HL-60 (cell line): ENCODE measurements around the gene CXCL9.
"Not testable (repeated sequence)": the region's sequence is repeated elsewhere in the genome, so short reads cannot be mapped to it uniquely, and the experiment has no call there.

Source experiments
- DNase-seq, 2 experiments: peaks; one replicate each; pipeline ENCODE4 v3.0.0-alpha.2; 2010 to 2020; ENCODE audit warnings: low read depth in 1 of 2, low spot score in 1 of 2
- H3K27ac ChIP-seq: fragments of 250-450 bp; sonication (Bioruptor Pico); replicated peaks from 2 replicates; pipeline ENCODE4 v1.5.1; 2020; ENCODE audit warnings: mild to moderate bottlenecking, moderate library complexity
- H3K27me3 ChIP-seq: fragments of 250-450 bp; sonication (Bioruptor Pico); 2 replicates; pipeline ENCODE4 v1.5.1; 2021; ENCODE audit warnings: mild to moderate bottlenecking, moderate library complexity; ENCODE audit not compliant: insufficient read depth, poor library complexity, severe bottlenecking
- H3K4me3 ChIP-seq: replicated peaks from 2 replicates; pipeline ENCODE4 v1.5.1; 2011; ENCODE audit warnings: mild to moderate bottlenecking, control low read depth, low read length; ENCODE audit not compliant: insufficient read depth
- GABPA ChIP-seq: IDR thresholded peaks from 2 replicates; pipeline ENCODE4 v1.6.1; 2012; ENCODE audit warnings: low read depth
- POLR2AphosphoS5 ChIP-seq: IDR thresholded peaks from 2 replicates; pipeline ENCODE4 v1.6.1; 2012; ENCODE audit warnings: low read depth
- SPI1 ChIP-seq: IDR thresholded peaks from 2 replicates; pipeline ENCODE4 v1.6.1; 2012; ENCODE audit warnings: low read depth, mild to moderate bottlenecking, borderline replicate concordance
- TF ChIP-seq, protein P1 (sequence below): IDR thresholded peaks from one replicate; pipeline ENCODE4 v1.5.1; 2011; ENCODE audit warnings: low read length, control low read depth, inconsistent platforms; ENCODE audit not compliant: insufficient read depth
- TF ChIP-seq, protein P2 (sequence below): IDR thresholded peaks from 2 replicates; pipeline ENCODE4 v1.6.1; 2012; ENCODE audit warnings: low read depth; ENCODE audit not compliant: insufficient replicate concordance

CXCL9 gene

DNA sequence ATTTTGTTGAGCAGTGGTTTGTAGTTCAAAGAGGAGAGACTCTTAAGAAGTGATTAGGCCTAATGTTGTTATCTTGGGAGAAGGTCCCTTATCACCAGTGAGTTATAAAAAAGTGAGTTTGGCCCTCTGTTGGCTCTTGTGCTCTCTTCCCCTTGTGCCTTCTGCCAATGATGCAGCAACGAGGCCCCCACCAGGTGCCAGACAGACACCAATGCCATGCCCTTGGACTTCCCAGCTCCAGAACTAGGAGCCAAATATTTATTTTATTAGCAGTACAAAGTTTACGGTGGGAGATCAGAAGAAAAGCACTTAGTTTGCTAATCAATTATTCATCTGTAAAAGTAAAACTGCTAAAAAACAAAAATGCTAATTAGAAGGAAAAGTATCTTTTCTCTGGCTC lies 43.8 kb downstream of the CXCL9 start:
- DNase-seq, result no peak
- H3K27ac ChIP-seq, result no peak overlapping the region
- no peaks in the 10 kb centered on the region for H3K27me3 ChIP-seq
- no peak overlapping the region for H3K4me3 ChIP-seq
- TF ChIP-seq SPI1 (no peak), GABPA (no peak), POLR2AphosphoS5 (no peak)
- TF ChIP-seq, protein P1, sequence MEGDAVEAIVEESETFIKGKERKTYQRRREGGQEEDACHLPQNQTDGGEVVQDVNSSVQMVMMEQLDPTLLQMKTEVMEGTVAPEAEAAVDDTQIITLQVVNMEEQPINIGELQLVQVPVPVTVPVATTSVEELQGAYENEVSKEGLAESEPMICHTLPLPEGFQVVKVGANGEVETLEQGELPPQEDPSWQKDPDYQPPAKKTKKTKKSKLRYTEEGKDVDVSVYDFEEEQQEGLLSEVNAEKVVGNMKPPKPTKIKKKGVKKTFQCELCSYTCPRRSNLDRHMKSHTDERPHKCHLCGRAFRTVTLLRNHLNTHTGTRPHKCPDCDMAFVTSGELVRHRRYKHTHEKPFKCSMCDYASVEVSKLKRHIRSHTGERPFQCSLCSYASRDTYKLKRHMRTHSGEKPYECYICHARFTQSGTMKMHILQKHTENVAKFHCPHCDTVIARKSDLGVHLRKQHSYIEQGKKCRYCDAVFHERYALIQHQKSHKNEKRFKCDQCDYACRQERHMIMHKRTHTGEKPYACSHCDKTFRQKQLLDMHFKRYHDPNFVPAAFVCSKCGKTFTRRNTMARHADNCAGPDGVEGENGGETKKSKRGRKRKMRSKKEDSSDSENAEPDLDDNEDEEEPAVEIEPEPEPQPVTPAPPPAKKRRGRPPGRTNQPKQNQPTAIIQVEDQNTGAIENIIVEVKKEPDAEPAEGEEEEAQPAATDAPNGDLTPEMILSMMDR, result no peak
- TF ChIP-seq, protein P2, sequence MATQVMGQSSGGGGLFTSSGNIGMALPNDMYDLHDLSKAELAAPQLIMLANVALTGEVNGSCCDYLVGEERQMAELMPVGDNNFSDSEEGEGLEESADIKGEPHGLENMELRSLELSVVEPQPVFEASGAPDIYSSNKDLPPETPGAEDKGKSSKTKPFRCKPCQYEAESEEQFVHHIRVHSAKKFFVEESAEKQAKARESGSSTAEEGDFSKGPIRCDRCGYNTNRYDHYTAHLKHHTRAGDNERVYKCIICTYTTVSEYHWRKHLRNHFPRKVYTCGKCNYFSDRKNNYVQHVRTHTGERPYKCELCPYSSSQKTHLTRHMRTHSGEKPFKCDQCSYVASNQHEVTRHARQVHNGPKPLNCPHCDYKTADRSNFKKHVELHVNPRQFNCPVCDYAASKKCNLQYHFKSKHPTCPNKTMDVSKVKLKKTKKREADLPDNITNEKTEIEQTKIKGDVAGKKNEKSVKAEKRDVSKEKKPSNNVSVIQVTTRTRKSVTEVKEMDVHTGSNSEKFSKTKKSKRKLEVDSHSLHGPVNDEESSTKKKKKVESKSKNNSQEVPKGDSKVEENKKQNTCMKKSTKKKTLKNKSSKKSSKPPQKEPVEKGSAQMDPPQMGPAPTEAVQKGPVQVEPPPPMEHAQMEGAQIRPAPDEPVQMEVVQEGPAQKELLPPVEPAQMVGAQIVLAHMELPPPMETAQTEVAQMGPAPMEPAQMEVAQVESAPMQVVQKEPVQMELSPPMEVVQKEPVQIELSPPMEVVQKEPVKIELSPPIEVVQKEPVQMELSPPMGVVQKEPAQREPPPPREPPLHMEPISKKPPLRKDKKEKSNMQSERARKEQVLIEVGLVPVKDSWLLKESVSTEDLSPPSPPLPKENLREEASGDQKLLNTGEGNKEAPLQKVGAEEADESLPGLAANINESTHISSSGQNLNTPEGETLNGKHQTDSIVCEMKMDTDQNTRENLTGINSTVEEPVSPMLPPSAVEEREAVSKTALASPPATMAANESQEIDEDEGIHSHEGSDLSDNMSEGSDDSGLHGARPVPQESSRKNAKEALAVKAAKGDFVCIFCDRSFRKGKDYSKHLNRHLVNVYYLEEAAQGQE, result no peak

DNA sequence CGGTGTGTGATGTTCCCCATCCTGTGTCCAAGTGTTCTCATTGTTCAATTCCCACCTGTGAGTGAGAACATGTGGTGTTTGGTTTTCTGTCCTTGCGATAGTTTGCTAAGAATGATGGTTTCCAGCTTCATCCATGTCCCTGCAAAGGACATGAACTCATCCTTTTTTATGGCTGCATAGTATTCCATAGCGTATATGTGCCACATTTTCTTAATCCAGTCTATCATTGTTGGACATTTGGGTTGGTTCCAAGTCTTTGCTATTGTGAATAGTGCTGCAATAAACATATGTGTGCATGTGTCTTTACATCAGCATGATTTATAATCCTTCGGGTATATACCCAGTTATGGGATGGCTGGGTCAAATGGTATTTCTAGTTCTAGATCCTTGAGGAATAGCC lies 45.2 kb downstream of the CXCL9 start:
- not testable (repeated sequence) for H3K4me3 ChIP-seq, H3K27ac ChIP-seq, DNase-seq, H3K27me3 ChIP-seq

DNA sequence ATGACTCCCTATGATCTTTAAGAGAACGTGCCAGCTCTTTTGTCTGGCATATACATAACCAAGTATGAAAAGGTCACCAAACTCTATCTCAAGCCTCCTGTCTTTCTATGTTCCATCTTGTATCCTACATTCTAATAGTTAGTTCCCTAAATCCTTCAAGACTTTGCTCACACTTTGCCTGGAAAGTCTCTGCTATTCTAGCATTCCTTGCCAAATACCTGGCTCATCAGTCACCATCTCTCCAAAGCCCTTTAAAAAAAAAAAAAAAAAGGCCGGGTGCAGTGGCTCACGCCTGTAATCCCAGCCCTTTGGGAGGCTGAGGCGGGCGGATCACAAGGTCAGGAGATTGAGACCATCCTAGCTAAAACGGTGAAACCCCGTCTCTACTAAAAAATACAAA lies 48.8 kb downstream of the CXCL9 start:
- not testable (repeated sequence) for H3K27ac ChIP-seq, H3K27me3 ChIP-seq, DNase-seq, H3K4me3 ChIP-seq

DNA sequence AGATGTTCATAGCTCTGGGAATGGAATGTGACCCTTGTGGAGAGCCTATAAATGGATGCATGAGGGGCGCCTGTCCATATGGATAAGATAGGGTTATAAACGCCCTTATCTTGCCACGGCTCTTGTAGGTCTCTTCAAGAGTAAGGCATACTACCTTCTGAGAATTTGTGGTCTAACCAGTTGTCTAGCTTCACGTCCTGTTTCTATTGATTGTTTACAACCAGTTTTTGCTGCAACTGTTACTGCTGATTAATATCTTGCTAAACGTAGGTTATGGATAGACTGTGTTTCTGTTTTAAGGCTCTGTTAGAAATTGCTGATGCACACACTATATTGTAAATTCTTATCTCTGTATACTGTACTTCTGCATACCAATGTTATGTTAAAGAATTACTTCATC lies 52.5 kb downstream of the CXCL9 start:
- not testable (repeated sequence) for DNase-seq, H3K27me3 ChIP-seq, H3K27ac ChIP-seq, H3K4me3 ChIP-seq

DNA sequence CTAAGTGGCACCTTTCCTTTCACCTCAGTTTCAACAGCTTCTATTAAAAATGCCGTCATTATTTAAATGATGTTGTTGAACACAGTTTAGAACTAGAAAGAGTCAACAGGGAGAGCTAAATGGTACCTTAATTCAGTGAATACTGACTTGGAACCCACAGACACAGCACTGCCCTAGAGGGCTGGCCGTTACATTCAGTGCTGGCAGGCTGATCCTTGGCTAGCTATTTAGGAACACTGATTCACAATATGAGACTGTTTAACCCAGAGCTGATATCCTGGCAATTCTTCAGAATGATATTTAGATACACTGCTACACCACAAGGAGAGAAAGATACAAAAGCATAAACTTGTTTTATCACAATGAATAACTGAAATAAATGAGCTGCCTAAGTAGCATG lies 53.8 kb downstream of the CXCL9 start:
- no peak overlapping the region for H3K4me3 ChIP-seq
- no peak for DNase-seq
- H3K27me3 ChIP-seq, result no peaks in the 10 kb centered on the region
- no peak for TF ChIP-seq GABPA
- no peak for TF ChIP-seq SPI1
- no peak for TF ChIP-seq POLR2AphosphoS5
- TF ChIP-seq, protein P1, result no peak
- TF ChIP-seq, protein P2, result no peak
- H3K27ac ChIP-seq, result no peak overlapping the region
